CD4-positive, alpha-beta T cell (primary cell): ENCODE results near the gene CENPA. TPM values are rescaled to one million over a fixed set of nuclear protein-coding genes. Genes with fewer than 3 reads are reported as not detected.

Source experiments
- ATAC-seq: fragments of 200-7000 bp; cut with Tn5 transposase; one replicate; pipeline ENCODE4 v1.10.0; 2022; ENCODE audit warnings: mild to moderate bottlenecking; ENCODE audit not compliant: poor library complexity
- CTCF ChIA-PET: fragments of 350-600 bp; sonication (Branson Sonifier 250); formaldehyde crosslinking; loops from one replicate; lab custom pipeline; 2021; ENCODE audit warnings: antibody characterized with exemption, inconsistent platforms; lab: Charles Lee
- POLR2A ChIA-PET: fragments of 350-600 bp; sonication (Branson Sonifier 250); formaldehyde crosslinking; loops from one replicate; lab custom pipeline; 2021; ENCODE audit warnings: antibody characterized with exemption, inconsistent platforms; lab: Charles Lee
- DNase-seq, 14 experiments: peaks; one replicate each; pipeline ENCODE4 v3.0.0-alpha.2; 2013 to 2020; ENCODE audit warnings: mixed read lengths in 2 of 14
- H3K27ac ChIP-seq, 2 donors: one replicate each; pipeline versions ENCODE4 v1.5.1 to v1.7.0; 2013; ENCODE audit warnings: low read length in 2 of 2, low read depth in 1 of 2, mild to moderate bottlenecking in 1 of 2
- H3K27me3 ChIP-seq, 2 experiments: 1 replicate in 1 of 2; 2 replicates in 1 of 2; pipeline versions ENCODE4 v1.6.1 to v1.7.0; 2013; ENCODE audit warnings: low read length in 2 of 2, control low read depth in 1 of 2, mild to moderate bottlenecking in 1 of 2, moderate library complexity in 1 of 2; ENCODE audit not compliant: insufficient read depth in 2 of 2, control insufficient read depth in 1 of 2
- H3K36me3 ChIP-seq: one replicate; pipeline ENCODE4 v1.6.1; 2013; ENCODE audit warnings: low read length, control low read depth; ENCODE audit not compliant: insufficient read depth
- H3K4me1 ChIP-seq: one replicate; pipeline ENCODE4 v1.6.1; 2013; ENCODE audit warnings: low read length, control low read depth; ENCODE audit not compliant: insufficient read depth
- H3K4me3 ChIP-seq: one replicate; pipeline ENCODE4 v1.5.1; 2013; ENCODE audit warnings: mild to moderate bottlenecking, low read length, moderate library complexity
- H3K9me3 ChIP-seq, 2 experiments: 1 replicate in 1 of 2; 2 replicates in 1 of 2; pipeline versions ENCODE4 v1.6.1 to v1.7.0; 2013; ENCODE audit warnings: low read length in 2 of 2, mild to moderate bottlenecking in 2 of 2, control low read depth in 1 of 2, moderate library complexity in 1 of 2; ENCODE audit not compliant: control insufficient read depth in 1 of 2, insufficient read depth in 1 of 2
- H3K27ac Mint-ChIP-seq: one replicate; pipeline ENCODE4 v1.8.0; 2020; ENCODE audit warnings: mixed read lengths
- H3K27me3 Mint-ChIP-seq: one replicate; pipeline ENCODE4 v1.8.0; 2021; ENCODE audit warnings: mixed read lengths
- H3K36me3 Mint-ChIP-seq: one replicate; pipeline ENCODE4 v1.8.0; 2021; ENCODE audit warnings: low read depth, mixed read lengths
- H3K4me1 Mint-ChIP-seq: one replicate; pipeline ENCODE4 v1.8.0; 2021; ENCODE audit warnings: low read depth, mixed read lengths
- H3K4me3 Mint-ChIP-seq: one replicate; pipeline ENCODE4 v1.8.0; 2020; ENCODE audit warnings: mild to moderate bottlenecking, mixed read lengths
- H3K9me3 Mint-ChIP-seq: one replicate; pipeline ENCODE4 v1.8.0; 2020; ENCODE audit warnings: mixed read lengths
- CTCF ChIP-seq: fragments of 200-600 bp; IDR thresholded peaks from one replicate; pipeline ENCODE4 v1.8.0; 2022; ENCODE audit warnings: antibody characterized with exemption, mild to moderate bottlenecking
- intact Hi-C, 2 experiments: fragments of 100-400 bp; cut with DNase I in 1 of 2; cut with micrococcal nuclease in 1 of 2; formaldehyde crosslinking; loops; one replicate each; pipeline versions ENCODE4 v1.15.1 to v1.9.0; 2023 to 2025; cut with DNase I, micrococcal nuclease
- total RNA-seq, 174 experiments: library from RNA in 2 of 174; stranded (reverse) in 2 of 174; gene quantifications; one replicate each; pipeline ENCODE4 v1.2.3 and lab custom pipeline; 2021 to 2026

CENPA gene
- total RNA-seq, 2 experiments from 2014 or later: 1.0 to 1.1 TPM

DNA sequence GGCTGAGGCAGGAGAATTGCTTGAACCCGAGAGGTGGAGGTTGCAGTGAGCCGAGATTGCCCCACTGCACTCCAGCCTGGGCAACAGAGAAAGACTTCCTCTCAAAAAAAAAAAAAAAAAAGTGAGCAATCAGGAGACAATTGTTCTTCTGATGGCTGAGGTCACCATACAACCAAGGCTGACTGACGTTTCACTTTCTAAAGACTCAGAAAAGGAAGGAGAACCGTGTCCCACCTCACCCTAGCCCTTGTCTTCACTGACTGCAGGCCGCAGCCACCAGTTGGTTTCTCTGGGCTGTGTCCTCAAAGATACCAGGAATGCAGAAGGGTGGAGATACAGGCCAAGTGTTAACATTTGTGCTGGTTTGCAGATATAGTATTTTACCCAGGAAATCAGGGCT is 29.5 kb upstream of the CENPA start:
- Mint-ChIP-seq H3K4me3 (peak overlapping the region; percentile 25), H3K27ac (no peak overlapping the region), H3K4me1 (no peaks in the 10 kb centered on the region), H3K36me3 (no peaks in the 10 kb centered on the region), H3K27me3 (no peaks in the 10 kb centered on the region), H3K9me3 (no peaks in the 10 kb centered on the region)
- no peaks in the 10 kb centered on the region for H3K27me3 ChIP-seq
- no peak for DNase-seq
- ATAC-seq: no peak
- TF ChIP-seq CTCF: no peak
- CTCF ChIA-PET: no interaction called here
- no peak overlapping the region for H3K27ac ChIP-seq
- no peaks in the 10 kb centered on the region for H3K9me3 ChIP-seq
- intact Hi-C loops: no loop called here
- H3K4me1 ChIP-seq: no peaks in the 10 kb centered on the region
- no peak overlapping the region for H3K4me3 ChIP-seq
- POLR2A ChIA-PET: no interaction called here
- H3K36me3 ChIP-seq: no peaks in the 10 kb centered on the region

DNA sequence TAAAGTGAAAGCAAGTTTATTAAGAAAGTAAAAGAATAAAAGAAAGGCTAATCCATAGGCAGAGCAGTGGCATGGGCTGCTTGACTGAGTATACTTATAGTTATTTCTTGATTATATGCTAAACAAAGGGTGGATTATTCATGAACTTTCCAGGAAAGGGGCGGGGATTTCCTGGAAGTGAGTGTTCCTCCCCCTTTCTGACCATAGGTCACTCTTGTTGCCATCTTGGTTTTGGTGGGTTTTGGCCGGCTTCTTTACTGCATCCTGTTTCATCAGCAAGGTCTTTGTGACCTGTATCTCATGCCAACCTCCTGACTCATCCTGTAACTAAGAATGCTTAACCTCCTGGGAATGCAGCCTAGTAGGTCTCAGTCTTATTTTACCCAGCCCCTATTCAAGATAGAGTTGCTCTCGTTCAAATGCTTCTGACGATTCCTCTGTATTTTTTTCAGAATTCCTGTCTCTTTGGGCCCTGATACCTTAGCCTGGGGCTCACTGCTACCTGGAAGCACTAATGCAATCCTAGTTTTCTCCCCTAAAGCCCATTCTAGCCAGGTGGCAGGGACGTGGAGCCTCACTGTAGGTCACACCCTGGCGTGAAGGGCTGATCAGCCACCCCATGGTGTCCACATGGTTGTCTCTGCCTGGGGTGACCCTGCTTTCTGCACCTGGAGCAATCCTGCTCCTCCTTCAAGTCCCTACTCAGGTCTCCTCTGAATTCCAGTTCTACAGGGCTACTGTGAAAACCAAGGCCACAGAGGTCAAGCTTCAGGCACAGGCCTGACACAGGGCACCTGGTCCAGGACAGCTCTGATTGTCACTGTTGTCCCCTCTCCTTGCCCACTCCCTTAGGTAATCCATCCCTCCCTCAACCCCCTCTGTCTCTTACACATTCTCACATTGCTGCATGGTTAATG is 27.7 kb upstream of the CENPA start:
- DNase-seq: no peak
- ChIA-PET CTCF (no interaction called here), POLR2A (no interaction called here)
- Mint-ChIP-seq H3K4me3 (no peak overlapping the region), H3K27me3 (no peaks in the 10 kb centered on the region), H3K9me3 (no peaks in the 10 kb centered on the region), H3K4me1 (no peaks in the 10 kb centered on the region), H3K27ac (no peak overlapping the region), H3K36me3 (no peaks in the 10 kb centered on the region)
- H3K27ac ChIP-seq: no peak overlapping the region
- H3K36me3 ChIP-seq: no peaks in the 10 kb centered on the region
- no peaks in the 10 kb centered on the region for H3K9me3 ChIP-seq
- H3K27me3 ChIP-seq: no peaks in the 10 kb centered on the region
- intact Hi-C loops: no loop called here
- H3K4me1 ChIP-seq: peaks cover 1% of the 10 kb centered on the region
- no peak overlapping the region for H3K4me3 ChIP-seq
- no peak for ATAC-seq
- TF ChIP-seq CTCF: no peak

DNA sequence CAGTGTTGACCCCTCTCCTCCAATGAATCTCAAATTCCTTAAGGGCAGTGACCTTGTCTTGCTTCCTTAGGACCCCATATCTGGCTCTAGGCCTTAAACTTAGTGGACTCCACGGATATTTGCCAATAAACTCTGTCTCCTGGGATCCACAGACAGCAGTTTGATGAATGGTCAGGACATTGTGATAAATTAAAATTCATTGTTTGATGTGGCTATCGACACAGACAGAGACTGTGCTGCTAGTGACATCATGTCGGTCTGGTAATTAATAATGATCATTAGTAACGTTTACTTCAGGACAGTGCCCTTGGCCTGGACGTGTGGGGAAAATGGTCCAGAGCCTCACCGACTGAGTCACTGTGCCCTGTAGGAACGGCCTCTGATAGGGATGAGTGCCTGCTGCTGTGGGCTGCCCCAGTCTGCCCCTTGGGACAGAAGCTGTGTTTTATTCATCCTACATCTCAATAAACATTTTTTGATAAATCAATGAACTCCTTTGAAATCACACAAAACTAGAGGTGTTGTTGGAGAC is 27.0 kb upstream of the CENPA start:
- ChIA-PET POLR2A (no interaction called here), CTCF (no interaction called here)
- H3K9me3 ChIP-seq: no peaks in the 10 kb centered on the region
- intact Hi-C loops: no loop called here
- Mint-ChIP-seq H3K36me3 (peaks cover 4% of the 10 kb centered on the region), H3K9me3 (no peaks in the 10 kb centered on the region), H3K4me1 (no peaks in the 10 kb centered on the region), H3K27me3 (no peaks in the 10 kb centered on the region), H3K4me3 (no peak overlapping the region), H3K27ac (no peak overlapping the region)
- H3K27ac ChIP-seq: no peak overlapping the region
- no peaks in the 10 kb centered on the region for H3K27me3 ChIP-seq
- H3K36me3 ChIP-seq: no peaks in the 10 kb centered on the region
- TF ChIP-seq CTCF: no peak
- H3K4me3 ChIP-seq: no peak overlapping the region
- DNase-seq (no peak), ATAC-seq (no peak)
- H3K4me1 ChIP-seq: peaks cover 9% of the 10 kb centered on the region
